Gastroesophageal sphincter (tissue), 3 donors: ENCODE data around the gene KREMEN1.

Source experiments
- POLR2A ChIP-seq, 2 donors: fragments of 450-650 bp; IDR thresholded peaks; one replicate each; pipeline ENCODE4 v1.6.1; 2017; ENCODE audit warnings: antibody characterized with exemption in 2 of 2, mild to moderate bottlenecking in 2 of 2, moderate library complexity in 1 of 2
- TF ChIP-seq, protein P1 (sequence below), 4 experiments: fragments of 200-600 bp in 2 of 4; fragments of 450-650 bp in 2 of 4; sonication (generic) in 1 of 4; IDR thresholded peaks; one replicate each; pipeline ENCODE4 v1.5.1; 2017 to 2019; ENCODE audit warnings: antibody characterized with exemption in 4 of 4, mild to moderate bottlenecking in 2 of 4, moderate library complexity in 2 of 4

DNA sequence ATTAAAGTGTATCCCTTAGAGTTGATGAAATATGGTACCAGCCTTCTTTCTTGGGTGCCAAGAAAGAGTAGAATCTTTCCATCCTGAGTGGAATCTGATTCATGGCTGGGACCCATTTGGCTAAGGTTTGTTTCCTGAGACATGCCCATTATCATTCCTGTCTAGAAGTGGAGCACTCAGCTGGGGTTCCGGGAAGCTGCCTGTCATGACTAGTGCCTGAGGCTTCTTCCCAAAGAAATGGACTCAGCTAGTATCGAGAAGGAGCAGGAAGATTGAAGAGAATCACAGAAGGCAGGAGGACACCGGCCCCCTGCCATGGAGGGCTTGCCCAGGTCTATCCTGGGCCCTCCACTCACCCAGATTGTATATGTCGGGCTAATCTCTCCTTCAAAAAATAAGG, 57.6 kb downstream of the KREMEN1 start:
- TF ChIP-seq, protein P1, sequence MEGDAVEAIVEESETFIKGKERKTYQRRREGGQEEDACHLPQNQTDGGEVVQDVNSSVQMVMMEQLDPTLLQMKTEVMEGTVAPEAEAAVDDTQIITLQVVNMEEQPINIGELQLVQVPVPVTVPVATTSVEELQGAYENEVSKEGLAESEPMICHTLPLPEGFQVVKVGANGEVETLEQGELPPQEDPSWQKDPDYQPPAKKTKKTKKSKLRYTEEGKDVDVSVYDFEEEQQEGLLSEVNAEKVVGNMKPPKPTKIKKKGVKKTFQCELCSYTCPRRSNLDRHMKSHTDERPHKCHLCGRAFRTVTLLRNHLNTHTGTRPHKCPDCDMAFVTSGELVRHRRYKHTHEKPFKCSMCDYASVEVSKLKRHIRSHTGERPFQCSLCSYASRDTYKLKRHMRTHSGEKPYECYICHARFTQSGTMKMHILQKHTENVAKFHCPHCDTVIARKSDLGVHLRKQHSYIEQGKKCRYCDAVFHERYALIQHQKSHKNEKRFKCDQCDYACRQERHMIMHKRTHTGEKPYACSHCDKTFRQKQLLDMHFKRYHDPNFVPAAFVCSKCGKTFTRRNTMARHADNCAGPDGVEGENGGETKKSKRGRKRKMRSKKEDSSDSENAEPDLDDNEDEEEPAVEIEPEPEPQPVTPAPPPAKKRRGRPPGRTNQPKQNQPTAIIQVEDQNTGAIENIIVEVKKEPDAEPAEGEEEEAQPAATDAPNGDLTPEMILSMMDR (IDR thresholded peaks at IDR 0.05) = no peak
- no peak for TF ChIP-seq POLR2A (IDR thresholded peaks at IDR 0.05)
